ENCODE data around the gene ZNF408.

DNA sequence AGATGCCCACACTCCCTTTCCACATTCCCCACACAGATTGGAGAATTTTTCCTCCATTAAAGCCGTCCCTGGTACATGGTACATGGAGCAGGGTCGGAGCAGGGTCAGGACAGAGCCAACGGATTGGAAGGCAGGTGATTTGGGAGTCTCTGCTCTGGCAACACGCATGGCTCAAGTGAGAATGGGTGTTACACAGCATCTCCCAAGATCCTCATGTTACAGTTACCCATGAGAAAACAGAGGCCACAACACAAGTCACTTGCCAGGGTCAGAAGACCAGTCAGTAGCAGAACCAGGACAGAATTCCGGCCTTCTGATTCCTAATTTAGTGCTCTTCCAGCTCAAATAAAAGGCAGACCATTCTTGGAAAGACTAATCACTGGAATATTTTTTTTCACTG lies 10.5 kb downstream of the ZNF408 start:
- TF ChIP-seq, protein P1, sequence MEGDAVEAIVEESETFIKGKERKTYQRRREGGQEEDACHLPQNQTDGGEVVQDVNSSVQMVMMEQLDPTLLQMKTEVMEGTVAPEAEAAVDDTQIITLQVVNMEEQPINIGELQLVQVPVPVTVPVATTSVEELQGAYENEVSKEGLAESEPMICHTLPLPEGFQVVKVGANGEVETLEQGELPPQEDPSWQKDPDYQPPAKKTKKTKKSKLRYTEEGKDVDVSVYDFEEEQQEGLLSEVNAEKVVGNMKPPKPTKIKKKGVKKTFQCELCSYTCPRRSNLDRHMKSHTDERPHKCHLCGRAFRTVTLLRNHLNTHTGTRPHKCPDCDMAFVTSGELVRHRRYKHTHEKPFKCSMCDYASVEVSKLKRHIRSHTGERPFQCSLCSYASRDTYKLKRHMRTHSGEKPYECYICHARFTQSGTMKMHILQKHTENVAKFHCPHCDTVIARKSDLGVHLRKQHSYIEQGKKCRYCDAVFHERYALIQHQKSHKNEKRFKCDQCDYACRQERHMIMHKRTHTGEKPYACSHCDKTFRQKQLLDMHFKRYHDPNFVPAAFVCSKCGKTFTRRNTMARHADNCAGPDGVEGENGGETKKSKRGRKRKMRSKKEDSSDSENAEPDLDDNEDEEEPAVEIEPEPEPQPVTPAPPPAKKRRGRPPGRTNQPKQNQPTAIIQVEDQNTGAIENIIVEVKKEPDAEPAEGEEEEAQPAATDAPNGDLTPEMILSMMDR (IDR thresholded peaks at IDR 0.05): no peak
- no peak for TF ChIP-seq POLR2A (IDR thresholded peaks at IDR 0.05)

All from esophagus squamous epithelium (tissue), 4 donors.